GM19324 (cell line): ENCODE data around the gene SYNE2.

Experiments
- ATAC-seq: cut with Tn5 transposase; IDR thresholded peaks from one replicate; pipeline ENCODE4 v1.9.1; 2021; ENCODE audit warnings: mild to moderate bottlenecking, moderate library complexity; ENCODE audit not compliant: unreplicated experiment, low FRiP score

The SYNE2 gene

DNA sequence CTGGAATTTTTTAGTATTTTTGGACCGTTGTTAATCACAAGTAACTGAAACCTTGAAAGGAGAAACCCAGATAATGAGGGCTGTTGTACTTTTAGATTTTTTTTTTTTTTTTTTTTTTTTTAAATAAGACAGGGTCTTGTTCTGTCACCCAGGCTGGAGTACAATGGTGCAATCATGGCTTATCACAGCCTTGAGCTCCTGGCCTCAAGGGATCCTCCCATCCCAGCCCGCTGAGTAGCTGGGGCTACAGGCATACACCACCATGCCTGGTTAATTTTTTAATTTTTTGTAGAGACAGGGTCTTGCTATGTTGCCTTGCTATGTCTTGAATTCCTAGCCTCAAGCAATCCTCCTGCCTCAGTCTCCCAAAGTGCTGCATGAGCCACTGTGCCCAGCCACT is 211.6 kb downstream of the SYNE2 start:
- no peak for ATAC-seq

DNA sequence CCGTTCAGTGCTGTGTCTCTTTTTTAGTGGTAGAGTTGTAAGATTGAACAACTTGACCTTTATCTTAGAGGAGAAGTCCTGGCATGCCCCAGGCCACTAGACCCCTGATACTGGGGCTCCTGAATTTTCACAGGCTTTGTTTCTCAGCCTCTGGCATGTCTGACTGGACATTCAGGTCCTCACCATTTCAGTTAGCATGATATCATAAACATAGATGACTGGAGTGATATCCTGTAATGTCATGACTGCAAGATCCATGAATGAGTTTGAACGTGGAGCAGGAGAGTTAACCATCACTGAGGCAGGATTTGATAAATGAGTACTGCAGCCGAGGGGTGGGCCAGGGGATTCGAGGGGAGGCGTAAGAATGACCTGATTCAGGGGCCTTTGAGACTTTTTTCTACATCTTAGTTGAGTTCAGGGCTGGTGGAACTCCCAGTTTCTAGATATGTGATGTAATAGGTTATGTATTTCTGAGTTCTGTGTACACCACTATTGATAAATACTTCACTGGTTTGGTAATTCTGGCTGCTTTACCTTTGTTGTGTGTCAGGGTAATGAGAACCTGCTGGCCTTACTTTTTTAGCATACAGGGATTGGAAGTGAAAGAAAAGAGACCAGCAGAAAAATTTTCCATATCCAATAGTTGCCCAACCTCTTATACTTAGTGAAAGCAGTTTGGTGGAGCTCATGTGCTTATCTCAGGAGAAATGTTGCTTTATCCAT is 217.0 kb downstream of the SYNE2 start:
- ATAC-seq, result no peak

DNA sequence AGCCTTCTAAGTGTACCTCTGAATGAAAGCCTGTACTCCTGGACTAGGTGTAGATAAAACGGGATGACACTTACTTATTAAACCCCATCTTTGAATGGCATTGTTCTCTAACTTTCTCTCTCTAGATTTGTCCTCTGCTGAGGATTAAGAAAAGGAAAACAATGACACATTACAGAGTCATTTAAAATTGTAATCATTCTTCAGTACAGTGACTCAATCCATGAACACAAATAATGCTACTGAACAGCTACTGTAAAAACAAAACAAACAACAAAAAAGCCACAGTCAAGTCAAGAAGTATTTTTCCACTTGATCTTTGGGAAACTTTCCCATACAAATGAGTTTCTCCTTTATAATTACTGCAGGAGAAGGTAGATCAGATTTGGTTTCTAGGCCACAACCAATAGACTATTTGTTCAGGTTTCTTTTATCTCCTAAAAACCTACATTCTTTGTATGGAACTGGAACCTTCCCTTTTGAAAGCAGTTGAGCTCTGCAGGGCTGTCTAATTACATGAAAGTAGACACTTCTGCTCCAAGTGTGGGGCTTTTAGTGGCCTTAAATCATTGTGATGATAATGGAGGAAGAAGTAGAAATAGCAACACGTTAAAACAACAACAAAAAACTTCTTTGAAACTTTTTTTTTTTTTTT is 222.3 kb downstream of the SYNE2 start:
- ATAC-seq, result no peak

DNA sequence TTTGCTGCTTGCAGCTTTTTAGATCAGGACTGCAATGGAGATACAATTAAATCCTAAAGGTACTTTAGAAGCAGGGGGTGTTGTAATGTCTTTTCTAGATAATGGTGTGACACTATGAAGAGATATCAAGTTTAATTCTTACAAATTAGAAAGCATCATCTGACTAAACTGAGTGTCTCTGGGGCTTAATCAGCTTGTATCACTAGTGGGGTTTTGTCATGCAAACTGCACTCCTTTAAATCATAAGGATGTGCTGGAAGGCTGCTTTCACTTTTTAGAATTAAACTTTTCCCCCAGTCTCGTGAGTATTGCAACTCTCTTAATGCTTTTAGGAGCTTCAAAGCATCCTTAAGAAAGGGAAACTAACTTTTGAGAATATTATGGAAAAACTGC is 222.8 kb downstream of the SYNE2 start:
- ATAC-seq, result no peak

DNA sequence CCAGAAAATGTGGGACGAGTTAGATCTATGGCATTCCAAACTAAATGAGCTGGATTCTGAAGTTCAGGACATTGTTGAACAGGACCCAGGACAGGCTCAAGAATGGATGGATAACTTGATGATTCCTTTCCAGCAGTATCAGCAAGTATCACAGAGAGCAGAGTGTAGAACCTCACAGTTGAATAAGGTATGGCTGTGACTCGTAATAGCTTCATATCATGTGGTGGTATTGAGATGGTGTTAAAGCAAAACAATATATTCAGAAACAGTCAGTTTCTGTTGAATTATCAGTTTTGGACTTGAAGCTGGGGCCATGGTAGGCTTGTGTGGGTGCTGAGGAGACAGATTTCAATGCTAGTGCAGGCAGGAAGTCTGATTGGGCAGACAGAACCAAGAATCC is 227.6 kb downstream of the SYNE2 start:
- ATAC-seq, result no peak

DNA sequence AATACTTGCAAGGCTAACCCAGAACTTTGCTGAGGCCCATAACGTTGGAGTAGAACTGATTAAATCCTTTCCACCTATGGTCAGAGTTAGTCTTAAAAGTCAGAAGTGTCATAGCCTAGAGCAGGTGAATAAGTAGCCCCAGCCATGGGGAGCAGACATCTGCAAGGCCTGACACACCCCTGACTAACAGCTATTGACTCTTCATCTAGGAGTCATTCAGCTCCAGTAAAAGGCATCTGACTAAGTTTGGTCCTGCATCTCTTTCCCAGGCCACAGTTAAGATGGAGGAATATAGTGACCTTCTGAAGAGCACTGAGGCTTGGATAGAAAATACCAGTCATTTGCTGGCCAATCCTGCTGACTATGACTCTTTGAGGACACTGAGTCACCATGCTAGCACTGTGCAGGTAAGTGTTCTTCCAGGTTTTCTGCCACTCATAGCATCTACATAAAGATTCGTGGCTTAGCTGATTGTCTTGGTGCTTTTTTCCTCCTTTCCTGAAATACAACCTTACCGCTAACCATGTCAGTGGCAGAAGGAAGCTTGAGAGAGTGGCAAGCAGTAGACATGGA is 228.5 kb downstream of the SYNE2 start:
- ATAC-seq, result no peak

DNA sequence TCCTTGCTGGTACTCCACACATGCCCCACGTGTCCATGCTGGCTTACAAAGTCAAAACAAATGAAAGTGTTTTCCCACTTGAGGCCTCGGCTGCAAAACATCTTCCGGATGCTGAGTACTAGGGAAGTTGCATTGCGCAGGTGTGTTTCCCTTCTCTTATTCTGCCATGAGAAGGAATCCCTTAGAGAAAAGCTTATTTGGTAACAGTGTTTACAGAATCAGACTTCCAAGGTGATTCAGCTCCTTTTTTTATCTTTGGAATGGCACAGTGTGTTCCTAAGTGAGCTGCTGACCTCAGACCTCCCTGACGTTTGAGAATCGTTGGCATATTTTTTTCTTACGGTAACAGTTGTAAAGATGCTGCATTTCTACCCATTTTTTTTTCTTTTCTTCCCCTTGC is 230.0 kb downstream of the SYNE2 start:
- ATAC-seq, result no peak

DNA sequence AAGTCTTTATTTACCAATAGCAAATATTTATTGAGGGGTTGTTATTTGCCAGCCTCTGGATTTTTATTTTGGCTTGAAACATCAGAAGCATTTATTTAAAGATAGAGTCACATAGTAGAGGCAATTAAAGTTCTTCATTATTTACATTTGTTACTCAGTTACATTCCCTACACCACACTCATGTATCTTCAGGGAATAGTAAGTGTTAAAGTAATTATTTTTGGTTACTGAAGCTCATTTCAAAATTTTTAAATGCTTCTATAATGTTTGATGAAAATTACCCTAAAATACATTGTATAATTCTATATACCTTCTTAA is 235.8 kb downstream of the SYNE2 start:
- ATAC-seq, result no peak

DNA sequence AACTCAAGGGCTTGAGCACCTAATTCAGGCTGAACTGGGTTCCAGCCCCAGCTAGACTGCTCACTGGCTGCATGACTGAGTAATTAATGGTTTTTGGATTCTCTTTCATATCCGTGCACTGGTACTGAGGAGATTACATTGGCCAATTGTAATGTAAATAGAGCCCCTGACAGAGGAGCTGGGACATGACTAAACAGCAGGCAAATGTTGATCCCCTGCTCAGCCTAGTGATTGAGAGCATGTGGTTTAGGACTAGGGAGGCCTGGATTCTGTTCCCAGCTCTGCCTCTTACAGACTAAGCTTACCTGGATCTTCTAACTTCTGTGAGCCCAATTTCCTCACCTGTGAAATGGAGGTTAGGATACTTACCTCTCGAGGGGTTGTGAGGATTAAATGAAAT is 237.1 kb downstream of the SYNE2 start:
- ATAC-seq, result no peak

DNA sequence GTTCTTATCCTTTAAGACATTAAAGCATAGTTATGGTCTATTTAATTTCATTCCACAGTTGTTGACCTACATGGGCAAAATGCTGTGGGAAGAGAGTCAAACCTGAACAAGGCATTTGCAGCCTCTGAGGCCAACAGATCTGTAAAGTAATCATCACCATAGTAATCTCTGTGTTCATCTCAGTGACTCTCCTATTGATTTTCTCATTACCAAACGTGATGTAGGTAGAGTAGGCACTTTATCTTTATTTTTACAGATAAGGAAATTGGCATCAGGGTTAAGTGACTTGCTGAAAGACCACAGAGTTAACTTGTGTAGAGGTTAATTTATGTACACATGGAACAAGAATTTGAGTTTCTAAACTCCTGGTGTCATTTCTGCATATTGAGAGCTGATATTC is 238.4 kb downstream of the SYNE2 start:
- no peak for ATAC-seq

DNA sequence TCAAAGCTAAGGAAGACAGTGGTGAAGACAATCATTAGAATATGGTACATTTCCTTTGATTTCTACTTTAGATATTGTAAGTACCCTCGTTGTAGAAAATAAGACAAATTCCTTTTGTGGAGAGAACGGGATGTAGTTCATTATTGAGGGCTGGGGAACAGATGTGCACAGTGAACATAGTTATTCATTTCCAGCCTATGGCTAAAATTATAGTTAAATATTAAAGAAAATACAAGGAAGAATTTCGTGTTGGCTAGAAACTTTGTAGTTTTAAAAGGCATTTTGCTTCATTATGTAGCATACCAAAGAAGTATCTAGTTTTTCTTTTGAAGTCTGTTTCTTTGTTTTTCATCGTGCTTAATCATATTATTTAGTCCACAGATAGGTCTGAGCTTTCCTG is 239.5 kb downstream of the SYNE2 start:
- ATAC-seq, result no peak

DNA sequence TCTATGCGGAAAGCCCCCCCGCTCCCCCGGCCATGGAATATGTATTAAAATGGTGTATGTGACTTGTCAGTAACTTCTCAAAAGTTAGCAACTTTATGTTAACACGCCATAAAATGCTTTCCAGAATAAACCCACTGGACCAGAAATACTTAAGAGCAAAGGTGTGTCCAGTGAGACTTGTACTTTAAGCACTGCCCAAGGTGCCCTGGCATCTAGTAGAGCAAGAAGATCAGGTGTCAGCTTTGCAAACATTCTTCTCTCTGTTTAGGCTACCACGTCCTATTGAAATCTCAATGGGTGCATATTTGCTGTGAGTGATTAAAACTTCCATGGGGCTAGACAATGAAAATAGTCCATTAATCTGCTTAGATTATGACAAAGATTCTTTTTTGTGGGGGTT is 240.1 kb downstream of the SYNE2 start:
- ATAC-seq, result no peak

DNA sequence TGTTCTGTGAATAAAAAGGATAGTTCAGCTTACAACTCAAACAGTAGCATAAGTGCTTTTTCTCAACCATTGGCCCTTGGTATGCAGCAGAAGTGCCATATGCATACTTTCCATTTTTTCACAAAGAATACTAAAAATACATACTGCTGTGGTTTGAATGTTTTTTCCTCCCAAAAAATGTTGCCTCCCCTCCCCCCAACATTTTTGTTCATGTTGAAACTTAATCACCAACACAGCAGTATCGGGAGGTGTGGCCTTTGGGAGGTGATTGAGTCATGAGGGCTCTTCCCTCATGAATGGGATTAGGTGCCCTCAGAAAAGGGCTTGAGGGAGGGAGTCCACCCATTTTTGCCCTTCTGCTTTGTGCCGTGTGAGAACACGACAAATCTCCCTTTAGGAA is 242.8 kb downstream of the SYNE2 start:
- ATAC-seq, result no peak

DNA sequence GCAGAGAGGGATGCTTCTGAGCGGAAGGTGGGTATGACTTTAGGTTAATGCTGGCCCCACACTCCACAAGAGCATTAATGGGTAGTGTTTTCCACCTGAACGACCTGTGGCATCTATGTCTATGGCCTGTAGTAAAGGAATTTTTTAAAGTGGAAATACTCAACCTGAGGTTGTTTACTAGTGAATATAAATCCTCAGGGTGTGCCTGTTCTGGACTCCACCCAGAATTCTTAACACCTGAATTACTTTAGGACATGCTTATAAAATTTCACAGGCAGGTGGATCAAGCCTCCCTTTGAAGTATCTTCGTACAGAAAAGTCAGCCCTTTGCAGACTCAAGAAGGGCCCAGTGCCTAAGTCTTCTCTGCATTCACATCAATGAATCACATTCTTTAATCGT is 245.3 kb downstream of the SYNE2 start:
- no peak for ATAC-seq

DNA sequence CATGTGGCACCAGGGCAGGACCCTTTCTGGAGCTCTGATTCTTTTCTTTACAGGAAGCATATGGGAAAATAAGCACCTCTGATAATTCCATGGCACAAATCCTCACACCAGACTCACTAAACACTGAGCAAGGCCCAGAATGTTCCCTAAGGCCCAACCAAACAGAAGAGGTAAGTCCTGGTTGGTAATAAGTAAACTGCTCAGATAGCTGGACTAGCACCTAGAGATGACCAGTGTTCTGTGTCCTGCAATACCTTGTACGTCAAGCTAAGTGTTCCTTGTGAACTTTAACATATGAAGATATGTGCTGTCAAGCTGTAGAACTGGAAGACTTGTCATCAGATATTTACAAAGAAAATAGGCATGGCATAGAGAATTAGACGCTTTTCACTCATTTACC is 254.6 kb downstream of the SYNE2 start:
- no peak for ATAC-seq

DNA sequence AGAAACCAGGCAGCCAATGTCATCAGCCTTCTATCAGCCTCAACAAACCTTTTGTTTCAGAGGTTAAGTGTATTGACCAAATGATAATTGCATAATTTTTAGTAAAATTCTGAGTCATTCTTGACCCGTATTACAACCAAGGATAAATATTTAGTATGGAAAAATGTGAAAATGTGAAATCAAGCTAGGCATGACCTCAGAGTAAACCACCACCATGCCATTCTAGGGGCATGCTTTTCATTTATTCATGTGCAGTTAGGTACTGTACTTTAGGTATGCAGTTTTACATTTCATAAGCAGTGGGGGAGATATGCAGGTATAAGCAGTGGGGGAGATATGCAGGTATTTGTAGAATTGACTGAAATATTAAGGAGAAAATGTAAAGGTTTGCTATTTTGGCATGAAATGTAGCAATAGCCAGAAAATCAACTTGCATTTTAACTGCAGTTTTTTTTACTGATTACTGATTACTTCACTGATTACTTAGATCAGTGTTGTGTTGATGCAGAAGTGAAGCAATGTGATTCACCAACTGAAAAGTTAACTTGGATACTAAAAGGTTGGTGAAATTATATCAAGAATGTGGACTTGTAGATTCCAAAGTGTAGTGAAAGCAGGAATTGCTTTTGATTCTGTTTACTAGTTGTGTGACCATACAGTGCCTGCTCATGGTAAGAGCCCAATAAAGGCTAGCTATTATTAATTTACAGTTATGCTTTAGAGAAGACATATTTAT is 257.2 kb downstream of the SYNE2 start:
- no peak for ATAC-seq

DNA sequence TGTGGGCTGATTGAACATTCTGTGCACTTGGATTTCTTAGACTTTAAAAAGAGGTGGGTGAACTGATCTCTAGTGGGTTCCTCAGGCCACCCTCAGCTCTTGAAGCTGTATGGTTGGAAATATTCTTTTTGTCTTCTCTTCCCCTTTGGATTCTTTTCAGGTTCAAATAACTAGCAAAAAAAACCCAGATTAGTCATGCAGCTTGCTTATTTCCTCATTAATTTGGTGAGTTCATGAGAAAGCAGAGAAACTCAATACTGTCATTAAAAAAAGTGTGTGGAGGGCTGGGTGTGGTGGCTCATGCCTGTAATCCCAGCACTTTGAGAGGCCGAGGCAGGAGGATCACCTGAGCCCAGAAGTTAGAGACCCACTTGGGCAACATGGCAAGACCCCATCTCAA is 258.0 kb downstream of the SYNE2 start:
- ATAC-seq, result no peak

DNA sequence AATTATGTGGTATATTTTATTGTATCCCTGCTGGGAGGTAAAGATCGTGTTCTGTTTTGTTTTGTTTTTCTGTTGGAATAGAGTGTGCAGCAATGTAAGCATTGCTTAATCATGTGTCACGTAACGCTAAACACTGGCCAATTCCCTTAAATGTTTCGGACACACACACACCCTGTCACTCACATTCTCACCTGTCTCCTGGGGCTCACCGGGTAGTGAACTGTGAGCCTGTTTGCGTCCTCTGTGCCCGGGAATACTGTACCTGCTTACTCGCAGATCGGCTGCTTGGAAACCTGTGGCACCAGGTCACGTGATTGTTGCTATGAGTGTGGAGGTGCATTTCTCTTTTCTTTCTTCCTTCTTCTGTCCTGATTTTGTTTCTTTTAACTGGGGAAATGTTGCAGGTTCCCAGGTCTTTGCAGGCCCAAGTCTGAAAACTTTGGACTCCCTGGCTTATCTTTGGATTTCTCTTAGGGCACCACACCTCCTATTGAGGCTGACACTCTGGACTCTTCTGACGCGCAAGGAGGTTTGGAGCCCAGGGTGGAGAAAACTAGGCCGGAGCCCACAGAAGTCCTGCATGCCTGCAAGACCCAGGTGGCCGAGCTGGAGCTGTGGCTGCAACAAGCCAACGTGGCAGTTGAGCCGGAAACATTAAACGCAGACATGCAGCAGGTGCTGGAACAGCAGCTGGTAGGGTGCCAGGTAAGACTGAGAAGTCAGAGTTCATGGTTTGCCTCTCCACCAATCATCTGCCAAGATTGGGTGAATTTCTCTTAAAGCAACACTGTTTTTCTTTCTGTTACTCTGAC is 260.3 kb downstream of the SYNE2 start:
- ATAC-seq, result no peak

DNA sequence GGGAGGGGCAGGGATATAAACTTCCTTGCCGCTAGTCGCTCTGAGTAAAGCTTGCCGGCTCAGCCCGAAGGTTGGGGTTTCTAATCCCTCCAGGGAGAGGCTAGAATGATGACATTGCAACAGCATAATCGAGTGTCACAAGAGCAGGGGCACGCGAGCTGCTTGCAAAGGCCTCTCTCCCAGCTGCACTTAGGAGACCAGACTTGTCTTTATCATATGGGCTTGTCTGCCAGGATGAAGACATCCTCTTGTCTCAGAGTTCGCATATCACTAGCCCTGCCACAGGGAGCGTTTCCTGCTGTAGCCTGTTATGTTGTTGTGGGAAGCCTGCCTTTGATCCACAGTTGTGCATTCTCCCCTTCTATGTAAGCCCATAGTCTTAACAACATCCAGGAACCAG is 261.4 kb downstream of the SYNE2 start:
- no peak for ATAC-seq

DNA sequence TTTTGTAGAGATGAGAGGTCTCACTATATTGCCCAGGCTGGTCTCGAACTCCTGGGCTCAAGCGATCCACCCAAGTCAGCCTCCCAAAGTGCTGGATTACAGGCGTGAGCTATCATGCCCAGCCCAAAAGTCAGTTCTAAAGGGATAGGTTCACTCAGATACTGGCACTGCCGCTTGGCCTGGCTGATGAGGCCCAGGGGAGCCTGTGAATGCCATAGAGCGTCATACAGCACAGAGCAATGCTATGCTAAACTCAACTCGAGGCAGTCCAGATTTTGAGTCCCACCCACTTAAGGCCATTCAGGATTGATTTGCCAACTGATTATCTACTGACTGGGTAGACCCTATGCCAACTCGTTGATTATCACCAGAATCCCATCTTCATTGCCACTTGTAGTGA is 262.0 kb downstream of the SYNE2 start:
- no peak for ATAC-seq

DNA sequence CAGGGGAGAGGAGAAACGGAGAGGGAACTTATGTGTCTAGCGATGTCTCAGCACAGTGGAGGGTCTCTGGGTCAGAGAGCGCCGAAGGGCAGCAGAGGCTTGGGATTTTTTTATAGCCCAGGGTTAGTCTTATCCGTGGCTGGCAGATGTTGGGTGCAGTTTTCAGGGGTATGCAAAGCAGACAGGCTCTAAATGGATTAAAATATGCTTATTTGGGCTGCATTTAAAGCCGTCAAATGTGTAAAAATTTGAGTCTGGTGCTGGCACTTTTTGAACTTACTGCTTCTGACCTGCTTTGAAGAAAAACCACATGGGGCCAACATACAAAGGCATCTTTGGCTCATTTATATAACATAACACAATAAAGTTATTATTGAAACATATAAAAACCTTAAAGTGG is 262.6 kb downstream of the SYNE2 start:
- ATAC-seq, result no peak
